HG02678 (cell line): Measurements from ENCODE around the gene NECTIN2.
"Not testable (repeated sequence)": the region's sequence is repeated elsewhere in the genome, so short reads cannot be mapped to it uniquely, and the experiment has no call there.

Experiments
- ATAC-seq: cut with Tn5 transposase; IDR thresholded peaks from one replicate; pipeline ENCODE4 v1.9.1; 2021; ENCODE audit warnings: mild to moderate bottlenecking, moderate library complexity; ENCODE audit not compliant: unreplicated experiment

The NECTIN2 gene

GRCh38 chr19:44904426-44904994 lies 58.4 kb downstream of the NECTIN2 start:
- ATAC-seq: no peak

DNA sequence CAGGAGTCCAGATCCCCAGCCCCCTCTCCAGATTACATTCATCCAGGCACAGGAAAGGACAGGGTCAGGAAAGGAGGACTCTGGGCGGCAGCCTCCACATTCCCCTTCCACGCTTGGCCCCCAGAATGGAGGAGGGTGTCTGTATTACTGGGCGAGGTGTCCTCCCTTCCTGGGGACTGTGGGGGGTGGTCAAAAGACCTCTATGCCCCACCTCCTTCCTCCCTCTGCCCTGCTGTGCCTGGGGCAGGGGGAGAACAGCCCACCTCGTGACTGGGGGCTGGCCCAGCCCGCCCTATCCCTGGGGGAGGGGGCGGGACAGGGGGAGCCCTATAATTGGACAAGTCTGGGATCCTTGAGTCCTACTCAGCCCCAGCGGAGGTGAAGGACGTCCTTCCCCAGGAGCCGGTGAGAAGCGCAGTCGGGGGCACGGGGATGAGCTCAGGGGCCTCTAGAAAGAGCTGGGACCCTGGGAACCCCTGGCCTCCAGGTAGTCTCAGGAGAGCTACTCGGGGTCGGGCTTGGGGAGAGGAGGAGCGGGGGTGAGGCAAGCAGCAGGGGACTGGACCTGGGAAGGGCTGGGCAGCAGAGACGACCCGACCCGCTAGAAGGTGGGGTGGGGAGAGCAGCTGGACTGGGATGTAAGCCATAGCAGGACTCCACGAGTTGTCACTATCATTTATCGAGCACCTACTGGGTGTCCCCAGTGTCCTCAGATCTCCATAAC lies 59.5 kb downstream of the NECTIN2 start, which contains the start of gene APOE:
Gene APOE (plus strand): TSS at position 360 of the 724 bp plus-strand sequence. CDS start 829 bp downstream, outside the sequence.
- ATAC-seq: no peak

DNA sequence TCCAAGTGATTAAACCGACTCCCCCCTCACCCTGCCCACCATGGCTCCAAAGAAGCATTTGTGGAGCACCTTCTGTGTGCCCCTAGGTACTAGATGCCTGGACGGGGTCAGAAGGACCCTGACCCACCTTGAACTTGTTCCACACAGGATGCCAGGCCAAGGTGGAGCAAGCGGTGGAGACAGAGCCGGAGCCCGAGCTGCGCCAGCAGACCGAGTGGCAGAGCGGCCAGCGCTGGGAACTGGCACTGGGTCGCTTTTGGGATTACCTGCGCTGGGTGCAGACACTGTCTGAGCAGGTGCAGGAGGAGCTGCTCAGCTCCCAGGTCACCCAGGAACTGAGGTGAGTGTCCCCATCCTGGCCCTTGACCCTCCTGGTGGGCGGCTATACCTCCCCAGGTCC lies 61.5 kb downstream of the NECTIN2 start:
- no peak for ATAC-seq

GRCh38 chr19:44908074-44908835 lies 62.2 kb downstream of the NECTIN2 start:
- ATAC-seq: no peak

- no peak for ATAC-seq
Measured at GRCh38 chr19:44908836-44909261, 62.8 kb downstream of the NECTIN2 start.

DNA sequence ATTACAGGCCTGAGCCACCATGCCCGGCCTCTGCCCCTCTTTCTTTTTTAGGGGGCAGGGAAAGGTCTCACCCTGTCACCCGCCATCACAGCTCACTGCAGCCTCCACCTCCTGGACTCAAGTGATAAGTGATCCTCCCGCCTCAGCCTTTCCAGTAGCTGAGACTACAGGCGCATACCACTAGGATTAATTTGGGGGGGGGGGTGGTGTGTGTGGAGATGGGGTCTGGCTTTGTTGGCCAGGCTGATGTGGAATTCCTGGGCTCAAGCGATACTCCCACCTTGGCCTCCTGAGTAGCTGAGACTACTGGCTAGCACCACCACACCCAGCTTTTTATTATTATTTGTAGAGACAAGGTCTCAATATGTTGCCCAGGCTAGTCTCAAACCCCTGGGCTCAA lies 63.7 kb downstream of the NECTIN2 start:
- no peak for ATAC-seq

DNA sequence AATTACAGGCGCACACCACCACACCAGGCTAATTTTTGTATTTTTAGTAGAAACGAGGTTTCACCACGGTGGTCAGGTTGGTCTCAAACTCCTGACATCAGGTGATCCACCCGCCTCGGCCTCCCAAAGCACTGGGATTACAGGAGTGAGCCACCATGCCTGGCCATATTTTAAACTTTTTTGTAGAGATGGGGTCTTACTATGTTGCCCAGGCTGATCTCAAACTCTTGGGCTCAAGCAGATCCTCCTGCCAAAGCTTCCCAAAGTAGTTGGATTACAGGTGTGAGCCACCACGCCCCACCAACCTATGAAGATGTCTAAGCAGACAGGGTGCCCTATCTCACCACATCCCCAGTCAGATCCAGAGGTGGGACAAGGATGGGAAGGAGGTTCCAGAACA lies 65.8 kb downstream of the NECTIN2 start:
- ATAC-seq: not testable (repeated sequence)

DNA sequence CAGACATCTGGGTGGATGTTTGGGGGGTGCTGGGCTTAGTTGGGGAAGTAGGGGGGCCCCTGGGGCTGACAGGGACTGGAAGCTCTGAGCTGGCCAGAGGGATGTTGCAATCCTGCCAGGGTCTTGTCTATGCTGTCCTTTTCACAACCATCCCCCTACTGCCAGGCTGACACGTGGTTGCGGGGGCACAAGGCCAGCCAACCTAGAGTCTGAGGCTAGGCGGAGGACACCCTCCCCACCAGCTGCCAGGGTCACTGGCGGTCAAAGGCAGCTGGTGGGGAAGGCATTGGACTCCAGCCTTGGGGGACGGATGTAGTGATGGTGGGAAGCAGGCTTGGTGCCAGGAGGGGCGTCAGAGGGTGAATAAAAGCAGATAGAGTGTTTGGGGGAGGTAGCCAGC lies 66.8 kb downstream of the NECTIN2 start:
- no peak for ATAC-seq

DNA sequence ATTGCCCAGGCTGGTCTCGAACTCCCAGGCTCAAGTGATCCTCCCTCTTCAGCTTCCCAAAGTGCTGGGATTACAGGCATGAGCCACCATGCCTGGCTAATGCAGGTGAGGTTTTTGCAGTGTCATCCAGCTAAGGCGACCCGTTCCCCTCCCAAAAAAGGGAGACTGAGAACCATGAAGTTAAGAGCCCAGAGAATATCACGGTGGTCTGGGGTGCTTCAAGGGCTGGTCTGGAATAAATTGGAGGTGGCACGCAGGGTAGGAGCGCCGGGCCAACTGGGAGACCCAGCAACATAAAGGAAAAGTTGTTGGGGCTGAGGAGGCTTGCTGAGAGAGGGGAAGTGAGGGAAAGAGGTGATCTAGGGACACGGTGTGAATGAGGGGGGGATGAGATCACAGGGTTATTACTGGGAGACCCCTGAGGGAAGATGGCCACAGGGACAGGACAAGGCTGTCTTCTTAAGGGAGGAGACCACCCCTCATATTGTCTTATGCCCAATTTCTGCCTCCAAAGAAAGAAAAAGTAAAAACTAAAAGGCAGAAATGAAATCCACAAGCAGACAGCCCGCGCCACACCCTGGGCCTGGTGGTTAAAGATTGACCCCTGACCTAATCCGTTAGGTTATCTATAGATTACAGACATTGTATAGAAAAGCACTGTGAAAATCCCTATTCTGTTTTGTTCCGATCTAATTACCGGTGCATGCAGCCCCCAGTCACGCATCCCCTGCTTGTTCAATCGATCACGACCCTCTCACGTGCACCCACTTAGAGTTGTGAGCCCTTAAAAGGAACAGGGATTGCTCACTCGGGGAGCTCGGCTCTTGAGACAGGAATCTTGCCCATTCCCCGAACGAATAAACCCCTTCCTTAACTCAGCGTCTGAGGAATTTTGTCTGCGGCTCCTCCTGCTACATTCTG lies 67.7 kb downstream of the NECTIN2 start:
- not testable (repeated sequence) for ATAC-seq

- ATAC-seq: peak; percentile 93
Measured at GRCh38 chr19:44914433-44915206, 68.5 kb downstream of the NECTIN2 start, which contains the start of gene APOC1. TSS of gene APOC1 (plus strand) at chr19:44914608. CDS start at chr19:44914892, 284 bp downstream.

DNA sequence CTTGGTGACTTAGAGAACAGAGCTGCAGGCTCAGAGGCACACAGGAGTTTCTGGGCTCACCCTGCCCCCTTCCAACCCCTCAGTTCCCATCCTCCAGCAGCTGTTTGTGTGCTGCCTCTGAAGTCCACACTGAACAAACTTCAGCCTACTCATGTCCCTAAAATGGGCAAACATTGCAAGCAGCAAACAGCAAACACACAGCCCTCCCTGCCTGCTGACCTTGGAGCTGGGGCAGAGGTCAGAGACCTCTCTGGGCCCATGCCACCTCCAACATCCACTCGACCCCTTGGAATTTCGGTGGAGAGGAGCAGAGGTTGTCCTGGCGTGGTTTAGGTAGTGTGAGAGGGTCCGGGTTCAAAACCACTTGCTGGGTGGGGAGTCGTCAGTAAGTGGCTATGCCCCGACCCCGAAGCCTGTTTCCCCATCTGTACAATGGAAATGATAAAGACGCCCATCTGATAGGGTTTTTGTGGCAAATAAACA lies 78.2 kb downstream of the NECTIN2 start:
- ATAC-seq: no peak

GRCh38 chr19:44925114-44925891 lies 79.2 kb downstream of the NECTIN2 start:
- ATAC-seq: no peak

DNA sequence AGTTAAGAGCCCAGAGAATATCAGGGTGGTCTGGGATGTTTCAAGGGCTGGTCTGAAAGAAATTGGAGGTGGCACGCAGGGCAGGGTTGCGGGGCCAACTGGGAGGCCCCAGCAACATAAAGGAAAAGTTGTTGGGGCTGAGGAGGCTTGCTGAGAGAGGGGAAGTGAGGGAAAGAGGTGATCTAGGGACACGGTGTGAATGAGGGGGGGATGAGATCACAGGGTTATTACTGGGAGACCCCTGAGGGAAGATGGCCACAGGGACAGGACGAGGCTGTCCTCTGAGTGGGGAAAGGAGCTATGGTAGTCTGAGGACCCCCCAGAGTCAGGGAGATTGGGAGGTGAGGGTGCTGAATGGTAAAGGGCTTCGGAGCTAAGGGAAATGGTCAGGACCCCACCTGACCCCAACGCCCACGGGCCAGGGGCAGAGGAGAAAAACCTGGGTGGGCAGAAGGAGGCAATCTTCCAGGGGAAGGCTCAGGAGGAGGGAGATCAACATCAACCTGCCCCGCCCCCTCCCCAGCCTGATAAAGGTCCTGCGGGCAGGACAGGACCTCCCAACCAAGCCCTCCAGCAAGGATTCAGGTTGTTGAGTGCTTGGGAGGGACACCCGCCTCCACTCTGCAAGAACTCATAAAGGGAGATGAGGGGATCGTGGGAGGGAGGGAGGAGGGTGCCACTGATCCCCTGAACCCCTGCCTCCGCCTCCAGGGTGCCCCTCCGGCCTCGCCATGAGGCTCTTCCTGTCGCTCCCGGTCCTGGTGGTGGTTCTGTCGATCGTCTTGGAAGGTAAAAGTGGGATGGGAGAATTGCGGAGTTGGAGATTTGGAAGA lies 80.4 kb downstream of the NECTIN2 start:
- ATAC-seq: not testable (repeated sequence)

GRCh38 chr19:44927746-44928145 lies 81.6 kb downstream of the NECTIN2 start:
- no peak for ATAC-seq

DNA sequence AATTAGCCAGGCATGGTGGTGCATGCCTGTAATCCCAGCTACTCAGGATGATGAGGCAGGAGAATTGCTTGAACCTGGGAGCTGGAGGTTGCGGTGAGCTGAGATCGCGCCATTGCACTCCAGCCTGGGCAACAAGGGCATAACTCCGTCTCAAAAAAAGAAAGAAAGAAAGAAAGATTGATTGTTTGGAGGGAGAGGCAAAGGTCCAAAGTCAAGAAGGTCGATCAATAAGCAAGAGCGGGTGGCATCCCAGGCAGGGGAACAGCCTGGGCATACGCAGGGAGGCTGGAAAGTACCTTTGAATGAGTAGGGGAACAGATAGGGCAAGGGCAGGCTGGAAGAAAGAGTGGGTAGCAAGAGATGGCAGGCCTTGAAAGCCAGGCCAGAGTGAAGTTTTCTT lies 84.0 kb downstream of the NECTIN2 start:
- no peak for ATAC-seq

GRCh38 chr19:44931541-44931940 lies 85.4 kb downstream of the NECTIN2 start:
- ATAC-seq: no peak
